Measurements from ENCODE around the gene OR14I1. TPM values are rescaled to one million over a fixed set of nuclear protein-coding genes. Genes with fewer than 3 reads are reported as not detected.

OR14I1 gene
- not detected for polyA plus RNA-seq (ENCODE audit: insufficient read length)
- long read RNA-seq, donor 1: 0 reads
- long read RNA-seq, donor 2: 0 reads
- long read RNA-seq, donor 3: 0 reads
- long read RNA-seq, donor 4: 0 reads
- long read RNA-seq, donor 5: 0 reads
- long read RNA-seq, donor 6: 0 reads
- long read RNA-seq, donor 7: 0 reads
- long read RNA-seq, donor 8: 0 reads

DNA sequence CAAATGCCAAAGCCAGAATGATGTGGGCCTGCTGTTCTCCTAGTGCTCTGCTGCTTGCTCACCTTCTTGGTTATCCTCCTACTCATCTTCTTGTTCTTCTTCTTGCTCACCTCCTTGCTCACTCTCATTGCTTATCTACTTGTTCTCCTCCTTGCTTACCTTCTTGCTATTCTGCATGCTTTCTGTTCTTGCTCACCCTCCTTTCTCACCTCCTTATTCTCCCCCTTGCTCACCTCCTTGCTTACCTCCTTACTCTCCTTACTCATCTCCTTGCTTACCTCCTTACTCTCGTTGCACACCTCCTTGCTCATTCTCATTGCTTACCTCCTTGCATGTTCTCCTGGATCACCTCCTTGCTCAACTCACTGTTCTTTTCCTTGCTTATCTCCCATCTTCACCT lies at the start of gene OR14I1:
OR14I1 (minus strand) TSS at position 53 of the 400 bp plus-strand sequence.
- DNase-seq: no peak

DNA sequence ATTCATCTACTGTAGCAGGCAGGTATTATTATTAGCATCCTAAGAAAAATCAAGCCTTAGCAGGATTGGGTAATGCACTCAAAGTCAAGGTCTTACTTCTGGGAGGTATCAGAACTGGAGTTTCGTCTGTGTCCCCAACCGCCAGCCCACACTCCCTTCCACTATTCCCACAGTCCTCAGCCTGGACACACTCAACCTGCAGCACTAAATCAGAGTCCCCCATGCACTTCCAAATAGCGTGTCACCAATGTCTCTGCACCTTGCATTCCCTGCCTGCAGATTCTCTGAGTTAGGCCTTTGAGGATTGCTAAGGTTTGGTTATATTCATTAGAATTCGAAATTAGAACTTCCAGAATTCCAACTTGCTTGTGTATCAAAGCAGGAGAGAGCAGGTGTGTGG lies 49.1 kb upstream of the OR14I1 start:
- no peak for DNase-seq

DNA sequence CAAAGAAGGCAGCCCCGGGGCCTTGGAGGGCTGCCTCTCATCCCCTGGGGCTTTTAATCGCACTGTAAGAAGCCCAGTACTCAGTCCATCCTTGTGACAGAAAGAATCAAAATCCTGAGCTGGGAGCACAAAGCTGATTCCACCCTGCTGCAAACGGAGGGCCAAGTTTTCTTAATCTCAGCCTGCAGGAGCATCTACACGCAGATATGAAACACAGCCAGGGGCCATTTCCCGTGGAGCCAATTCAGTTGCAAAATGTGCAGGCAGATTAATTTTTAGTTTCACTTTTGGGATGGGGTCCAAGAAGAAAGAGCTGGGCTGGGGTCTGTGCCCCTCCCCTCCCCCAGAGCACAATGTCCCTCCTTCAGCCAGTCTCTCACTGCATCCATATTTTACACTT lies 48.6 kb upstream of the OR14I1 start:
- DNase-seq: no peak

DNA sequence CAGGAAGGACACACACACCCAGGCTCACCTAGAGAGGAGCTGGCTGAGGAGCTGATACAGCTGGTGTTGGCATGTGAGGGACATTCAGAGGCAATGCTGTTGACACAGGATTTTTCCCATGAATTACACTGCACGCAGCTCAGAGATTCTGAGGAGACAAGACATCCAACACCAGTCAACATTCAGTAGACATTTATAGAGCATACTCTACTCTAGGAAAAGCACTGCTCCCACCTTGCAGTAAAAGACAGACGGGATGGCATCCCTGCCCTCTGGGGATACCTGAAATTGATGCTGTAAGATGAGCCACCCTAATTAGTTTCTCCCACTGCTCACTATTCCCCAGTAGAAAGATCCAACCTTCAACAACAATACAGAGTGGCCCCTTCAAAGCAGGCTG lies 47.9 kb upstream of the OR14I1 start:
- DNase-seq: peak; percentile 24

DNA sequence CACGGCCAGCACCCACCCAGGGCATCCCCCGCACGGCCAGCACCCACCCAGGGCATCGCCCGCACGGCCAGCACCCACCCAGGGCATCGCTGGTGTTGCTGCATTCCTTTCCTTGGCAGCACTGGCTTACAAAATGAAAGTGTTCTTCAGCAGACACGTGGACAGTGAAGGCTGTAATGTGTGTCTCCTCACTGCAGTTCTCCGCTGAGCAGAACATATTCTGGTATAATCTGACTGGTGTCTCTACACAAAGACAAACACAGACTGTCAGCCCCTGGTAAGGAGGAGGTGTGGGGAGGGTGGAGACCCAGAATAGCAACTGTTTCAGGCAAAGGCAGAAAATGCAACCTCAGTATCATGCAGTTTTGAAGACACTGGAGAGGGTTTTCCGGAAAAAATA lies 45.6 kb upstream of the OR14I1 start:
- DNase-seq: no peak

DNA sequence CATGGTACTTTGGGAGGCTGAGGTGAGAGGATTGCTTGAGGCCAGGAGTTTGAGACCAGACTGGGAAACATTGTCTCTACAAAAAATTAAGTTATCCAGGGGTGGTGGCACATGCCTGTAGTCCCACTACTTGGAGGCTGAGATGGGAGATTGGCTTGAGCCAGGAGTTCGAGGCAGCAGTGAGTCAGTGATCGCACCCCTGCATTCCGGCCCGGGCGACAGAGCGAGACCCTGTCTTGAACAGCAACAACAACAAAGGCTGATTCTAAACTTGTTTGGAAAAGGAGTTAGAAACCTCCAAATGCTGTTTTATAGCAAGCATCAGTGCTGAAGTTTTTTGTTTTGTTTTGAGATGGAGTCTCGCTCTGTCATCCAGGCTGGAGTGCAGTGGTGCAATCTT lies 38.3 kb upstream of the OR14I1 start:
- DNase-seq: no peak

DNA sequence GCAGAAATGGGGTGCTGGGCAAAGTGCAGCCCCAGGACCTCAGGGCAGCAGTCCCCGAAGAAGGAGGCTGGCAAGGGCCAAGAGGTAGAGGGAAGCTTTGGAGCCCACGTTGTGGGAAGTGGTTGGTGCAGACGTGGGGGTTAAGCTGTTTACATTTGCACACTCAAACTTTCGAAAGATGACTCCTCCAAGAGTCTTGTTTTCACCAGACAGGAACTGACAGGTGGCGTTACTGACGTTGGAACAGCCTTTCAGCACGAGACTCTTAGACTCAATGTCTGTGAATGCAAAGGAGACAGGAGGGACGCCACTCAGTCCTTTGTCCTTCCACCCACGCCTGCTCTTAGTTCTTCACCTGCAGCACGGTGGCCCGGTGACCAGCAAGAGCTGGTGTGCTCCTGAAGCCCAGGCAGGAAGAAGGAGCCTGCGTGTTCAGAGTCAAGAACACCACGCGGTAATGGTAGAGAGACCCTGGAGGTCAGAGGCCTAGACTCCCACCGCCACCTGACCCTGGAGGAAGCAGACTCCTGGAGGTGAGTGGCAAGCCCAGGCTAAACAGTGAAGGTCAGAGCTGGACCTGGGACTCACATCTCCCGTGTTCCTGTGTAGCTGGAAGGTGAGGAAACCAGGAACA lies 37.1 kb upstream of the OR14I1 start:
- no peak for DNase-seq

DNA sequence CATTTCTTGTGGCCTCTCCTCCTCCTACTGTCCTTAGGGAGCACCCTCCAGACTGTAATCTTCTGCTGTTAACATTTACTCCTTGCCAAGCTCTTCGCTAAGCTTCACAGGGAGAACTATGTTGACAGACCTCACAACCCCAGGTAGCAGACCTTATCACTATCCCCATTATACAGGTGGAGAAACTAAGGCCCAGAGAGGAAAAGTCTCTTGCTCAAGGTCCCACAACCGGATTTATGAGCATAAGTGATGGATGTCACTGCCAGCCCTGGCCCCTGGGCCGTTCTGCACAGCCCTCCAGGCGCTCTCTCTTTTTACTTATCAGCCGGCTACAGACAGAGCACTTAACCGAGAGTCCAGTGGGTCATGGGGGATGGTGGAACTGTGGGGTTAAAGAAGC lies 34.9 kb upstream of the OR14I1 start:
- no peak for DNase-seq

DNA sequence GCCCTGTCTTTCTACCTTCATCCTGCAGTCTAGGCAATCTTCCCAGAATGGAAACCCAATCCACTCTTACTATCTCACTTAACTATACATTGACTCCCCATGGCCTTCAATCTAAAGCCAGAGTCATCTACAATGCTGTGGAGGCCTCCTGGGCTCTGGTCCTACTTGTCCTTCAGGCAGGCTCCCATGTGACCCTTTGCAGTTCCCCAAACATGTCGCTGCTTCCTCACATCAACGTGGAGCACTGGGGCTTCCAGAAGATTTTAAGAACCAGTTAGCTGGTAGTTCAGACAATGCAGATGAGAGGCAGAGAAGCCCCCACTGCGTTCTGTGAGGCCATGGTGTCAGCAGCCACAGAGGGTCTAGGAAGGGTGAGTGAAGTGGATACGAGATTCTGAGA lies 34.4 kb upstream of the OR14I1 start:
- no peak for DNase-seq

DNA sequence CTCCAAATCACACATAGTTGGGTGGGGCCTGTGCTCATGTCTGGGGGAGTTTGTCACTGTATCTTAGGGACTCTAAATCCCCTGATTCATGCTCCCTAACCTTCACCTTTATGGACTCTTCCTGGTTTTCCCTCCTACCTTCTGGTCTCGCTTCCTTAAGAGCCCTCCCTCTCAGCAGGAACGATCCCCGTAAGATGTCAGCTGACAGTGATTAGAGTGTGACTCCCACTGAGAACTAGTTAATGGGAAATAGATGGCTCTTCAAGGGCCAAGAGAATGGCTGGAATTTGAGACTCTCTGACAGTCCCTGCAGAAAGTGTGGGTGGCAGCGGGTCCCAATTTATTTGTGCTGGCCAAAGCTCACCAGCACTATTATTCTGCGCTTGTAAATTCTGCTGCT lies 31.0 kb upstream of the OR14I1 start:
- DNase-seq: no peak

DNA sequence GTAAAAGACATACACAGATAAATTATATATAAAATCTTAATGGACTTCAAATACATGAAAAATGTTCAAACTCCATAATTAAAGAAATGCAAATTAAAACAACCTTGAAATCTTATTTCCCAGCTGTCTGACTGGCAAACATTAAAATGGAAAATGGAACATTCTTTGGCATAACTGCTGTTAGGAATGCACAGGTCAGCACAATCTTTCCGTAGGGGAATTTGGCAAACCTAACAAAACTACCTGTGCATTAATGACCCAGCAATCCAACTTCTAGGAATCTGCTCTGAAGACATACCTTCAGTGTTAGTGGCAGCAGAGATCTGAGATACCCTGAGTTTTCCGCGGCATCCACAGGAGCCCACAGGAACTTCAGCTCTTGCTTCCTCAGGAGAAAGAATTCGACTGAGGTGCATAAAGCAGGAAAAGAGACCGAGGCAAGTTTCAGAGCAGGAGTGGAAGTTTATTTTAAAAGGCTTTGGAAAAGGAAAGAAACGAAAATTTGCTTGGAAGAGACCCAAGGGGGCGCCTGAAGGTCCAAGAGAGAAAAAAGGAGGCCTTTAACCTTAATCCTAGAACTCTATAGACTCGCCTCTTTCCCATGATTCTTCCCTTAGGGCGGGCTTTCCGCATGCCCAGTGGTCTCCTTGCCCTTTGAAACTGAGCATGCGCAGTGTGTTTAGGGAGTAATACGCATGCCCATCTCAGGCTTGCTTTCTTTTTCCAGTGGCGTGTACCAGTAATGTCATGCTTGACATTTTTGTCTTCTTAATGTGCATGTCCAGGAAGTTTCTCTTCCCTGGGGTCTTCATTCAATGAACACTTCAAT lies 28.2 kb upstream of the OR14I1 start:
- DNase-seq: no peak

DNA sequence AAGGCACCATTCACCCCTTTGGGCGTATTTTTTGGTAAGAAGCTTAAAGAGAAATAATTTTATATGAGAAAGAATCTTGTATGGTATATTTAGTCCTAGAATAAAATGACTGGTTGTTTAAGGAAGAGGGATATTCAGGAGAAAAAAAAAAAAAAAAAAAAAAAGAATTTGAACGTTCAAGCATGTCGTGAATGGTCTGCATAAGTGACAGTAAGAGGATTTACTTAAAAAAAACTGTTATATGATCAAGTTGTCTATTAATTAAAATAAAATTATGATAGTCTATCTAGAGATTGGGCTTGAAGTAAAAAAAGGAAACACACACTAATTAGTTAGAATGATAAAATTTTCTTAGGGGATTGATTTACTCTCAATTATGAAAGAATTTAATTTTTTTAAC lies 11.7 kb upstream of the OR14I1 start:
- no peak for DNase-seq

DNA sequence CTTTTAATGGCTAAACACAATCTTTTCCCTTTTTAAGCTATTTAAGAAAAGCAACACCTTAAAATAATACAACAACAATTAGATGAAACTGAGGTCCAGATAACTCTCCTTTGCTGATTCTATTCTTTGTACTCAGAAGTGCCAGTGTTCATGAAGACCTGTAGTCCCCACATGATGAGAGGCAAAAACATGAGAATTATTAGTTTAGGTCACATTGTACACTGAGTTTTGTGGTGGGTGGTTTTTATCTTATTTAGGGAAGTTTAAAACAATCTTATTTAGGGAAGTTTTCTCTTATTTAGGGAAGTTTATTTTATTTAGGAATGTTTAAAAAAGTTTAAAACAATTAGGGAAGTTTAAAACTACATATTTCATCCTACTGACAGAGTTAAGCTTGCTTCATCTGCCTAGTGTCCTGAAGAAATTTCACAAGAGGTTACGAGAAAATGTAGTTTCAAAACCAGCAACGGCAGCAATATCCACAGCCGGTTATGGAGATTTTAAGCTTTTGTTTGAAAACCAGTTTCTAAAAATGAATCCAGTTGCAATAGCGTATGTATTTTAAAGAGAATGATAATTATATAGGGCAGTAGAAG lies 7.8 kb upstream of the OR14I1 start:
- no peak for DNase-seq

DNA sequence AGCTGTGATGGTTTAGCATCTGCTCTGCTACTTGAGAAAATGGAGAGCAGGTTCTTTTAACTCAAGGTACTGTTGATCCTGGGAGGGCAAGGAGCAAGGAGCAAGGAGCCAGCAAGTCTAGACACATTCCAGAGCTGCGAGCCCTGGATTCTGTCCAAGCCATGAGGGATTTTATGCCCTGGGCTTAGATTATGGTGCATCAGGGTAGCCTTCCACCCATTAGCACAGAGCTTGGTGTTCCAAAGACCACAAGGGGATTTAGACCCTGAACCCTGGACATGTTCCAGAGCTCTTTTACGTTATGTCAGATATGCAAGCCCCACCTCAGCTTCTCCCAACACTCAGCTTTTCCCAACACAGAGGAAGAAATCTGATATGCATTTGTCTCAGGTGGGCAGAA lies 2.0 kb upstream of the OR14I1 start:
- no peak for DNase-seq

DNA sequence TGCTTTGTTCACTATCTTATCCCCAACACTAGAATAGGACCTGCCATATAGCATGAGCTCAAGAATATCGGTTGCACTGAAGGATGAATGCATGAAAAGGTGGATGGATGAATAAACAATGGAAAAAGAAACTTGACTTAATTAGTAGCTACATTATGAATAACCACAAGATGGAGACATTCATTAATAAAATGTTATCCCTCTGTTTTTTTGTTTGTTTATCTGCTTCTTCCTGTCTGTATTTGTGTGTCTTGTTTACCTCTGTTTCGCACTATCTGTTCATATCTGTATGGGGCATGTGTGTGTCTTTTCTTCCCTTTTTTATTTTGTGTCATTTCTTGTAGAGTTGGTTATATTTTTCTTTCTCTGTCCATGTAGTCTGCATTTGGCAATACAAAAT lies 1.1 kb upstream of the OR14I1 start:
- no peak for DNase-seq

DNA sequence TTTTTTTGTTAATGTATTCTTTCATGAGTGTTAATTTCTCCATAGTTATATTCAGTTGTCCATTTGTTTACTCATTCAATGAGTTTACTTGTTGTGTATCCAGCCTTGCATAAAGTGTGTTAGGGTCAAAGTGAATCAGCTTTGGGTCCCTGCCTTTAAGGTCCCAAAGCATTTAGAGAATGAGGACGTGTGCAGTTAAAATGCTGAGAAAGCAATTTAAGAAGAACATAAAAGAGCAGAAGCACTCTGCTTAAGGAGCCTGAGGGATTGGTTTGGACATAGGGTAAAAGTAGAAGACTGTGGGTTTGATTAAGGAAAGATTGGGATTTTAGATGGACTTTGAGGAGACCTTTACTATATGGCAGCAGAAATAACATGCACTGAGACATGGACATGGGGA lies 3.5 kb downstream of the OR14I1 start:
- no peak for DNase-seq

DNA sequence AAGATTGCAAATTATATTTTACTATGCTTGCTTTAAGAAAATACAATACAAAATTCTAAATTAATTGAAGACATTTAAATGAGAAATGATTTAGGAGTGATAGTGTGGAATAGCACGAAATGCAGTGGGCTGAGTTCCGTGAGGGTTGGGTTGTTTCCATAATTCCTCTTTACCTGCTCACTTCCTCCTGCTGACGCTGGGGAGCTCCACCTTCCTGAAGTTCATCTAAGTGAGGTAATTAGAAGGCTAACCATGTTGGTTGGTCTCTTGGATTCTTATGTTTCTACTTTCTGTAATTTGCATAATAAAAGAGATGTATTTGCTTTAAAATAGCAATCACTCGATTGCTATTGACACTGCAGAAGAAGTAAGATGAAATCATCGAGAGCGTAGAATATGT lies 4.7 kb downstream of the OR14I1 start:
- no peak for DNase-seq

DNA sequence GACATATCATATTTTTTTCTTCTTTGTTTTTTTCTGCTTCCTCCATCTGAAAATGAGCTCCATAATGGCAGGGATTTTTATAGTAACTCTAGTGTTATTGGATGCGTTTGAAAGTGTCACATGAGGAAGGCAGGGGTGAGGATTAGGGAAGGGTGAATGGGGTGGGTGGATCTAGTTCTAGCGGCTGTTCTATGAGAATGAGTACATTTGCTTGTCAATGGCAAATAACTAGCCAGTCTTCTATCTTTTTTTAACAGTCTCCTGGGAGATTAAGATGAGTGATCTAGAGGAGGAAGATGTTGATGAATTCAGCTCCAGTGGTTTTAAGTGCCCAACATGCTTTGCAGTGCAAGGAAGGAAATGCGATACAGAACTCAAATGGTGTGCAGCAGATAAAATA lies 5.8 kb downstream of the OR14I1 start:
- DNase-seq: no peak

DNA sequence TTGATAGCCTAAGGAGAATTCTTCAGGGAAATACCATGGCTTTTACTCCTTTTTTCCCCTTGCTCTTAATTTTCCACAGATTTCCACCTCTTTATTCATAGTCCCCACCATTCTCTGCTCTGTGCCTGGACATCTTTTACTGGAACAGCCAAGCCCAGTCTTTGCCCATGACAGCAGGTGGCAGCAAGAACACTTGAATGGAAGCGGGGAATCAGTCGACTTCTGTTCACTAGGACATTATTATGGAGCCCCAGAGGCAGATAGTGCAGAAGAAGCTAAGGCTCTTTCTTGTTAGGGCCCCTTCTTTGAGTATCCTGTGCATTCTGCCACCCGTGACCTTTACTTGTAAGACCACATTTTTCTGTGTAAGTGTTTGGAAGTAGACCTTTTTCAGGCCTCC lies 6.3 kb downstream of the OR14I1 start:
- DNase-seq: no peak

DNA sequence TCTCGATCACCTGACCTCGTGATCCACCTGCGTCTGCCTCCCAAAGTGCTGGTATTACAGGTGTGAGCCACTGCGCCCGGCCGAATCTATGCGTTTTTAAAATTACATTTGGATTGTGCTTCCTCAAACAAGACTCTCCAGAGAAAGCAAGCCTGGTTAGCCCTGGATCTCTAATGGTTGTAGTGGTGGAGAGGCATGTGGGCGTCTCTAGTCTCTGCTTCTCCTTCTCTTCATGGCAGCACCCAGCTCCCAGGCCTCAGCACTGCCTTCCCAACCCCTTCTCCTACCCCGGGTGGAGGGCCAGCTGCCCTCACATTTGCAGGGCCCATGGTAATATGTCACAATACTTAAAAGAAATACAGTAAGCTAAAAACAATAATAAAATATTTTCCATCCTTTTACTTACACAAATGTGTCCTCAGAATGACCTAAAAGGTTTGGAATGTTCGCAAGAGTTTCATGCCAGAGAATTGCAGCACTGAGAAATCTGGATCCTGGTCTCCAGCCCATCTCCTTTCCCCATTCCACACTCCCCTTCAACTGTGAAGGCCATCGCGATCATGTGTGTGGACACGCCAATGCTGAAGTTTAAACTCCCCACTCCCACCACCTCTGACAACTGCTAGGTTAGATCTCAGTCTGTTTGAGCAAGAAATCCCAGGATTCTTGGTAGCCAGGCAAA lies 7.0 kb downstream of the OR14I1 start:
- DNase-seq: no peak

DNA sequence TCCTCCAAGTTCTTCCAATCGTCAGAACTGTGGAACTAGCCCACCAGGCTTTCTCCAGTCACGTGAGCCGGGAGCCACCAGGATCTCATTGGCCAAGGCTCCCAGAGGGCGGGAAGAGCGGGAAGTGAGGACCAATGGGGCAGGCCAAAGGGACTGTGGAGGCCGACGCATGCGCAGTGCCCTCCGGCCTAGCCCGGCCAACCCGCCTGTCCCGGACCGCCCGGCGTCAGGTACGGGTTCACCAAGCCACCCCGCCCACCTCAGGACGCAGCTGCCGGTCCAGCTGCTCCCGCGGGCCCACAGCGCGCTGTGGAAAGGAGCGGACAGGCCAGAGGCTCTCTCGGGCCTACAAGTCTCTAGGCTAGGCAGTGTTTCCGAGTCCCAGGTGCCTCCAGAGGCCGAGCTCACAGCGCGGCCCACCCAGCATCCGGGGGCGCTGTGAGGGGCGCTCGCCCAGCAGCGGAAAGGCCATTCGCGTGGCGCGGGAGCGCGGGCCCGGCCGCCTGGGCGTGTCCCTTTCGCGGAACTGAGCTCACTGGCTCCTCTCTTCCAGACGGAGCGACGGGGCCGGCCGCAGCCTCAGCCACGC lies 10.9 kb downstream of the OR14I1 start:
- DNase-seq: no peak
